GM12878 (cell line): ENCODE measurements around the gene HLA-B. TPM values are rescaled to one million over a fixed set of nuclear protein-coding genes. Genes with fewer than 3 reads are reported as not detected.

Source experiments
- ATAC-seq: fragments of 200-7000 bp; cut with Tn5 transposase; 3 replicates; pipeline ENCODE4 v1.9.1; 2020; ENCODE audit warnings: mild to moderate bottlenecking, moderate library complexity
- BruUV-seq: library from RNA; stranded (reverse); fragments of 400-500 nt; replicated peaks from 2 replicates; lab custom pipeline; 2021; lab: Mats Ljungman, UMichigan
- CTCF ChIA-PET: fragments of 300-600 bp; sonication (Branson Sonifier 250); formaldehyde crosslinking; extraction: SDS; loops from one replicate; lab custom pipeline; 2021; ENCODE audit warnings: inconsistent platforms; lab: Yijun Ruan, JAX
- POLR2A ChIA-PET: fragments of 350-600 bp; formaldehyde crosslinking; extraction: SDS; loops from one replicate; lab custom pipeline; 2021; ENCODE audit warnings: inconsistent platforms; lab: Charles Lee
- RAD21 ChIA-PET: fragments of 300-600 bp; sonication (Branson Sonifier 250); formaldehyde crosslinking; loops from one replicate; lab custom pipeline; 2023; ENCODE audit warnings: antibody characterized with exemption; ENCODE audit not compliant: unreplicated experiment; lab: Charles Lee
- SMC1A ChIA-PET: fragments of 300-600 bp; sonication (Branson Sonifier 250); formaldehyde crosslinking; loops from one replicate; lab custom pipeline; 2023; ENCODE audit not compliant: unreplicated experiment, uncharacterized antibody; lab: Charles Lee
- DNase-seq: peaks from one replicate; pipeline ENCODE4 v3.0.0-alpha.2; 2011; ENCODE audit warnings: low read depth, low spot score
- FAIRE-seq: peaks from 3 replicates; lab custom pipeline; 2011; peaks lifted over from hg19 to GRCh38; lab: Jason Lieb, UNC
- H2AFZ ChIP-seq: 2 replicates; pipeline ENCODE4 v1.6.0; 2011; ENCODE audit warnings: low read depth, low read length, control low read depth; ENCODE audit not compliant: control insufficient read depth
- H3K27ac ChIP-seq: 2 replicates; pipeline ENCODE4 v1.5.1; 2011; ENCODE audit warnings: control low read depth; ENCODE audit not compliant: control insufficient read depth, insufficient read depth
- H3K27me3 ChIP-seq, 2 experiments: replicated peaks in 1 of 2; 2 replicates each; pipeline versions ENCODE4 v1.6.0 to v1.6.1; 2011; ENCODE audit warnings: low read length in 1 of 2; ENCODE audit not compliant: control insufficient read depth in 2 of 2, insufficient read depth in 2 of 2
- H3K36me3 ChIP-seq, 2 experiments: 2 replicates each; pipeline ENCODE4 v1.5.1; 2011; ENCODE audit warnings: low read length in 1 of 2; ENCODE audit not compliant: control insufficient read depth in 2 of 2, insufficient read depth in 2 of 2
- H3K4me1 ChIP-seq: 2 replicates; pipeline ENCODE4 v1.6.1; 2011; ENCODE audit warnings: mild to moderate bottlenecking, low read length, moderate library complexity, mixed read lengths; ENCODE audit not compliant: control insufficient read depth, insufficient read depth
- H3K4me2 ChIP-seq: 2 replicates; pipeline ENCODE4 v1.6.0; 2011; ENCODE audit warnings: control low read depth; ENCODE audit not compliant: control insufficient read depth, insufficient read depth
- H3K4me3 ChIP-seq: fragments of 200-600 bp; sonication (generic); 2 replicates; pipeline ENCODE4 v1.5.1; 2016
- H3K79me2 ChIP-seq: 2 replicates; pipeline ENCODE4 v1.6.0; 2011; ENCODE audit warnings: low read length; ENCODE audit not compliant: control insufficient read depth, insufficient read depth
- H3K9ac ChIP-seq: 2 replicates; pipeline ENCODE4 v1.8.0; 2011; ENCODE audit warnings: low read length, control low read depth, mixed read lengths; ENCODE audit not compliant: control insufficient read depth, insufficient read depth
- H3K9me3 ChIP-seq: replicated peaks from 3 replicates; pipeline ENCODE4 v1.5.1; 2011; ENCODE audit warnings: mild to moderate bottlenecking, low read length; ENCODE audit not compliant: control insufficient read depth, insufficient read depth
- H4K20me1 ChIP-seq: 2 replicates; pipeline ENCODE4 v1.6.0; 2011; ENCODE audit not compliant: control insufficient read depth, insufficient read depth
- BHLHE40 ChIP-seq, 2 experiments: fragments of 450-650 bp in 1 of 2; IDR thresholded peaks; 2 replicates each; pipeline ENCODE4 v1.6.1; 2011 to 2017; ENCODE audit warnings: low read depth in 2 of 2, borderline replicate concordance in 1 of 2, improper control_type of control experiment in 1 of 2, low read length in 1 of 2, mild to moderate bottlenecking in 1 of 2
- BMI1 ChIP-seq: fragments of 450-650 bp; IDR thresholded peaks from 2 replicates; pipeline ENCODE4 v1.6.1; 2016; ENCODE audit warnings: mild to moderate bottlenecking, moderate library complexity, borderline replicate concordance
- CBFB ChIP-seq: IDR thresholded peaks from 2 replicates; pipeline ENCODE4 v1.6.1; 2016; ENCODE audit warnings: antibody characterized with exemption, low read depth
- EGR1 ChIP-seq, 2 experiments: IDR thresholded peaks; 1 replicate in 1 of 2; 2 replicates in 1 of 2; pipeline ENCODE4 v1.6.1; 2011 to 2012; ENCODE audit warnings: low read depth in 2 of 2, low read length in 2 of 2, borderline replicate concordance in 1 of 2, mild to moderate bottlenecking in 1 of 2, moderate library complexity in 1 of 2
- POLR2AphosphoS5 ChIP-seq: IDR thresholded peaks from 2 replicates; pipeline ENCODE4 v1.6.1; 2011; ENCODE audit warnings: mild to moderate bottlenecking, low read length, inconsistent platforms
- POU2F2 ChIP-seq: IDR thresholded peaks from 3 replicates; pipeline ENCODE4 v1.6.1; 2011; ENCODE audit warnings: low read depth, mild to moderate bottlenecking, low read length, borderline replicate concordance
- YY1 ChIP-seq: IDR thresholded peaks from 2 replicates; pipeline ENCODE4 v1.6.1; 2011; ENCODE audit warnings: low read depth, mild to moderate bottlenecking, low read length
- WGBS: methylation state at CpG from one replicate; pipeline ENCODE4 v1.1.6; 2016; ENCODE audit warnings: low lambda C conversion rate; ENCODE audit not compliant: insufficient replicate concordance, insufficient coverage; ENCODE audit errors: missing lambda C conversion rate; 5-methylcytosine and 5-hydroxymethylcytosine counted together
- in situ Hi-C: fragments of 300-500 bp; cut with MboI; formaldehyde crosslinking; loops from 9 replicates; pipeline ENCODE4 v1.14.3; 2018; ENCODE audit warnings: mixed read lengths
- intact Hi-C: fragments of 100-400 bp; cut with micrococcal nuclease; formaldehyde crosslinking; loops from one replicate; pipeline ENCODE4 v1.14.2; 2022; ENCODE audit not compliant: unreplicated experiment
- polyA plus RNA-seq, 11 experiments: library from polyadenylated mRNA; depleted of rRNA in 4 of 11; unstranded in 6 of 11; stranded (reverse) in 5 of 11; fragments of >200 nt; fragmentation: Nextera tagmentation in 4 of 11; fragmentation: Illumina TruSeq in 1 of 11; extraction: Ambion mirVana in 4 of 11; extraction: Trizol in 1 of 11; gene quantifications; 1 replicate in 1 of 11; 2 replicates in 10 of 11; pipeline versions ENCODE4 v1.2.1 to v1.2.3, GENCODE V29; 2011 to 2016; ENCODE audit warnings: inconsistent platforms in 2 of 11, missing spikeins in 2 of 11, low read depth in 1 of 11
- total RNA-seq, 4 experiments: library from RNA; depleted of rRNA in 3 of 4; stranded (reverse); fragments of >200 nt in 3 of 4; fragmentation: Illumina TruSeq in 1 of 4; extraction: Trizol in 1 of 4; gene quantifications; 2 replicates each; pipeline versions ENCODE4 v1.2.1 to v1.2.3, GENCODE V29; 2013 to 2021

Gene HLA-B
- total and polyA plus RNA-seq, 10 of the 15 experiments (the other 5 are each of a cell fraction or from before 2014, with no cell fraction given): 820 to 5,128 (median 3,370) TPM

GRCh38 chr6:31351033-31351380 lies 6.0 kb downstream of the HLA-B start (continued):
- TF ChIP-seq POLR2AphosphoS5: peak; percentile 82

DNA sequence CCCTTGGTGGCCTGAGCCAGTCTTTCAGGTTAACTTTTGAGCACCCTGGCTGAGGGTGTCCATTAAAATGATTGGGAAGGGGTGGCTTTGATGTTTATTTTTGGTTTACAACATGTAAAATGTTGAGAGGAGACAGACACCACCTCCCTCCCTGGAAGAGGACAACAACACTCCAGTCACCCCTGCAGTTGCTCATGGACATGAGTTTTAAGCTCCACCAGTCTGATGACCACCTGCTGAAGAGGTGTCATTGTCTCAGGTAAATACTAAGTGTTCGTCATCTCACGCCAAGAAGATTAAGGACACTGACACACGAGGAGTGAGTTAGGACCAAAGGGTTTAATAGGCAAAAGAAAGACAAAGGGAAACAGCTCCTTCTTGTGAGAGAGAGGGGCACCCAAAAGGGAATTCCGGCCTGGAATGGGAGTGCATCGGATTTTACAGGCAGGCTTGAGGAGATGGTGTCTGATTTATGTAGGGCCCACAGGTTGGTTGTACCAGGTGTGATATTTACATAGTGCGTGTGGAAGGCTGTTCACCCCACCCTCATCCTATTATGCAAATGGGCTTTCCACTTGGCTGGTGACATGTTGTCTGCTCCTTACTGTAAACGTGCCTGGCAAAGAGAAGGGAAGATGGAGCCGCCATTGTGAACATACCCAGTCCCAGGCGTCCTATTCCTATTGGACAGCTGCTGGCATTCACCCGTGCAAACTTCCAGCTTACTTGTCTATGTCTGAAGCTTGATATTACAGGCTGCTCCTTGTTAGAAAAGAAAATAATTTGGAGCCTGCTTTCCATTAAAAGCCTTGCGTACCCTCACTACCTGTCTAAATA lies 6.6 kb downstream of the HLA-B start:
- peaks cover 15% of the 10 kb centered on the region for H4K20me1 ChIP-seq
- H3K4me3 ChIP-seq: no peak overlapping the region
- peaks cover 13 to 22% of the 10 kb centered on the region in 2 experiments for H3K36me3 ChIP-seq
- H3K4me1 ChIP-seq: peaks cover 14% of the 10 kb centered on the region
- no peaks in the 10 kb centered on the region; the same call in 2 of the 3 replicates for H3K9me3 ChIP-seq
- TF ChIP-seq BMI1: no peak
- no peak for TF ChIP-seq CBFB
- TF ChIP-seq BHLHE40 (IDR thresholded peaks at IDR 0.05; ENCODE audit: borderline replicate concordance in 1 of 2, low read depth in 2 of 2, low read length in 1 of 2): peak; percentile 22 to 42; a peak in 2 of 4 replicates
- TF ChIP-seq EGR1 (IDR thresholded peaks at IDR 0.05; ENCODE audit: borderline replicate concordance in 1 of 2, low read depth in 2 of 2, low read length in 2 of 2): no peak
- peak; percentile 92 for TF ChIP-seq POU2F2
- TF ChIP-seq YY1: 0 out of 2 replicates have a peak, but pooled peaks have one; percentile 28
- H3K27me3 ChIP-seq: no peaks in the 10 kb centered on the region
- POLR2A ChIA-PET: interaction anchor here (1.3 kb wide), 1 partner anchor 9 kb away, joined by 3 read pairs; no protein-coding TSS in a partner anchor
- RAD21 ChIA-PET: interaction anchor here (1.4 kb wide), 1 partner anchor 16 kb away, joined by 3 read pairs; no protein-coding TSS in a partner anchor
- FAIRE-seq: peak; percentile 13
- peak; percentile 29 for ATAC-seq
- intact Hi-C loops: no loop called here
- no peak overlapping the region for H2AFZ ChIP-seq
- CTCF ChIA-PET: interaction anchor here (2.2 kb wide), 1 partner anchor 16 kb away, joined by 6 read pairs; no protein-coding TSS in a partner anchor
- in situ Hi-C loops: loop anchor here (5.0 kb wide), 1 partner anchor 83 kb away; no protein-coding TSS in a partner anchor
- BruUV-seq: no TSS peak
- WGBS: 33% methylated on average over 11 of the region's 11 CpGs
- no peak for DNase-seq
- H3K9ac ChIP-seq: no peak overlapping the region
- H3K79me2 ChIP-seq: peaks cover 14% of the 10 kb centered on the region
- no peak overlapping the region for H3K4me2 ChIP-seq
- H3K27ac ChIP-seq: no peak overlapping the region
- SMC1A ChIA-PET: interaction anchor here (0.7 kb wide), 1 partner anchor 16 kb away, joined by 4 read pairs; no protein-coding TSS in a partner anchor
